Parathyroid adenoma (tissue), 2 donors: ENCODE results near the gene GTF2F2.

Experiments used
- H2AFZ ChIP-seq: fragments of 300-600 bp; sonication (generic); one replicate; pipeline ENCODE4 v1.7.0; 2017; ENCODE audit warnings: antibody characterized with exemption, mild to moderate bottlenecking
- H3K27ac ChIP-seq: fragments of 300-600 bp; sonication (generic); one replicate; pipeline ENCODE4 v1.7.0; 2017
- H3K27me3 ChIP-seq: fragments of 300-600 bp; sonication (generic); one replicate; pipeline ENCODE4 v1.7.0; 2017; ENCODE audit warnings: low read length; ENCODE audit not compliant: control insufficient read depth, insufficient read depth
- H3K36me3 ChIP-seq: fragments of 300-600 bp; sonication (generic); one replicate; pipeline ENCODE4 v1.7.0; 2017; ENCODE audit warnings: low read length; ENCODE audit not compliant: control insufficient read depth, insufficient read depth
- H3K4me1 ChIP-seq: fragments of 300-600 bp; sonication (generic); one replicate; pipeline ENCODE4 v1.7.0; 2017; ENCODE audit warnings: control low read depth
- H3K4me2 ChIP-seq: fragments of 300-600 bp; sonication (generic); one replicate; pipeline ENCODE4 v1.7.0; 2017; ENCODE audit warnings: low read length
- H3K4me3 ChIP-seq: fragments of 300-600 bp; sonication (generic); one replicate; pipeline ENCODE4 v1.7.0; 2017; ENCODE audit warnings: low read depth, low read length
- H3K79me2 ChIP-seq: fragments of 300-600 bp; sonication (generic); one replicate; pipeline ENCODE4 v1.7.0; 2017; ENCODE audit warnings: control low read depth
- H3K9ac ChIP-seq: fragments of 300-600 bp; sonication (generic); one replicate; pipeline ENCODE4 v1.7.0; 2017; ENCODE audit warnings: mild to moderate bottlenecking
- H3K9me3 ChIP-seq: fragments of 300-600 bp; sonication (generic); one replicate; pipeline ENCODE4 v1.7.0; 2017; ENCODE audit warnings: low read length; ENCODE audit not compliant: control insufficient read depth
- TF ChIP-seq, protein P1 (sequence below): fragments of 300-600 bp; sonication (generic); IDR thresholded peaks from one replicate; pipeline ENCODE4 v1.7.0; 2017; ENCODE audit warnings: antibody characterized with exemption, mild to moderate bottlenecking
- donor health status: primary hyperparathyroidism.

The GTF2F2 gene

GRCh38 chr13:45257638-45258333 is 137.5 kb downstream of the GTF2F2 start:
- no peaks in the 10 kb centered on the region for H3K36me3 ChIP-seq
- H3K9ac ChIP-seq, result no peak overlapping the region
- H3K79me2 ChIP-seq, result no peaks in the 10 kb centered on the region
- H3K4me1 ChIP-seq, result no peaks in the 10 kb centered on the region
- H3K4me2 ChIP-seq, result no peak overlapping the region
- H3K4me3 ChIP-seq, result no peak overlapping the region
- H3K27me3 ChIP-seq, result no peaks in the 10 kb centered on the region
- TF ChIP-seq, protein P1, sequence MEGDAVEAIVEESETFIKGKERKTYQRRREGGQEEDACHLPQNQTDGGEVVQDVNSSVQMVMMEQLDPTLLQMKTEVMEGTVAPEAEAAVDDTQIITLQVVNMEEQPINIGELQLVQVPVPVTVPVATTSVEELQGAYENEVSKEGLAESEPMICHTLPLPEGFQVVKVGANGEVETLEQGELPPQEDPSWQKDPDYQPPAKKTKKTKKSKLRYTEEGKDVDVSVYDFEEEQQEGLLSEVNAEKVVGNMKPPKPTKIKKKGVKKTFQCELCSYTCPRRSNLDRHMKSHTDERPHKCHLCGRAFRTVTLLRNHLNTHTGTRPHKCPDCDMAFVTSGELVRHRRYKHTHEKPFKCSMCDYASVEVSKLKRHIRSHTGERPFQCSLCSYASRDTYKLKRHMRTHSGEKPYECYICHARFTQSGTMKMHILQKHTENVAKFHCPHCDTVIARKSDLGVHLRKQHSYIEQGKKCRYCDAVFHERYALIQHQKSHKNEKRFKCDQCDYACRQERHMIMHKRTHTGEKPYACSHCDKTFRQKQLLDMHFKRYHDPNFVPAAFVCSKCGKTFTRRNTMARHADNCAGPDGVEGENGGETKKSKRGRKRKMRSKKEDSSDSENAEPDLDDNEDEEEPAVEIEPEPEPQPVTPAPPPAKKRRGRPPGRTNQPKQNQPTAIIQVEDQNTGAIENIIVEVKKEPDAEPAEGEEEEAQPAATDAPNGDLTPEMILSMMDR, result no peak
- no peaks in the 10 kb centered on the region for H3K9me3 ChIP-seq
- no peak overlapping the region for H3K27ac ChIP-seq
- no peak overlapping the region for H2AFZ ChIP-seq

DNA sequence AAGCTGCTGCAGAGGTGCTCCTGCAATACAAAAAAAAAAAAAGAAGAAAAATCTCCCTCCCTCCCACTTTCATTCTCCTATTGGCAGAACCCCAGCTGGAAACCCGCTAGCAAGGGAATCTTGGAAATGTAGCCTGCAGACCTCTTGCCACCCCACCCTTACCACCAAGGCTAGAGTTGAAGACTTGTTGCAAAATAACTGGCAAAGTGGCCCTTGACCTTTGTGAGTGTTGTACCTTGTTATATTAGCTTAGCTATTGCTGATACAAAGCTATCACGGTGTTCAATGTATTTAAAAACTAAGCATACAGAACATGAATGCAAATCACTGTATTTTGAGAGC is 138.0 kb downstream of the GTF2F2 start:
- no peak overlapping the region for H3K9ac ChIP-seq
- no peaks in the 10 kb centered on the region for H3K9me3 ChIP-seq
- no peak overlapping the region for H3K27ac ChIP-seq
- TF ChIP-seq, protein P1, result no peak
- no peaks in the 10 kb centered on the region for H3K4me1 ChIP-seq
- no peaks in the 10 kb centered on the region for H3K27me3 ChIP-seq
- H3K4me3 ChIP-seq, result no peak overlapping the region
- no peaks in the 10 kb centered on the region for H3K79me2 ChIP-seq
- H2AFZ ChIP-seq, result no peak overlapping the region
- H3K36me3 ChIP-seq, result no peaks in the 10 kb centered on the region
- no peak overlapping the region for H3K4me2 ChIP-seq

- Histone ChIP-seq H3K9ac (no peak overlapping the region), H3K4me1 (no peaks in the 10 kb centered on the region), H3K36me3 (no peaks in the 10 kb centered on the region), H3K27me3 (no peaks in the 10 kb centered on the region), H2AFZ (no peak overlapping the region), H3K4me2 (no peak overlapping the region), H3K4me3 (no peak overlapping the region), H3K79me2 (no peaks in the 10 kb centered on the region), H3K9me3 (no peaks in the 10 kb centered on the region), H3K27ac (no peak overlapping the region)
- TF ChIP-seq, protein P1, result no peak
Measured at GRCh38 chr13:45267215-45267614, 146.9 kb downstream of the GTF2F2 start.

GRCh38 chr13:45269204-45269603 is 148.9 kb downstream of the GTF2F2 start:
- Histone ChIP-seq H3K36me3 (no peaks in the 10 kb centered on the region), H3K4me2 (no peak overlapping the region), H2AFZ (no peak overlapping the region), H3K4me3 (no peak overlapping the region), H3K27me3 (no peaks in the 10 kb centered on the region), H3K4me1 (no peaks in the 10 kb centered on the region), H3K9me3 (no peaks in the 10 kb centered on the region), H3K79me2 (no peaks in the 10 kb centered on the region), H3K27ac (no peak overlapping the region), H3K9ac (no peak overlapping the region)
- TF ChIP-seq, protein P1, result no peak

DNA sequence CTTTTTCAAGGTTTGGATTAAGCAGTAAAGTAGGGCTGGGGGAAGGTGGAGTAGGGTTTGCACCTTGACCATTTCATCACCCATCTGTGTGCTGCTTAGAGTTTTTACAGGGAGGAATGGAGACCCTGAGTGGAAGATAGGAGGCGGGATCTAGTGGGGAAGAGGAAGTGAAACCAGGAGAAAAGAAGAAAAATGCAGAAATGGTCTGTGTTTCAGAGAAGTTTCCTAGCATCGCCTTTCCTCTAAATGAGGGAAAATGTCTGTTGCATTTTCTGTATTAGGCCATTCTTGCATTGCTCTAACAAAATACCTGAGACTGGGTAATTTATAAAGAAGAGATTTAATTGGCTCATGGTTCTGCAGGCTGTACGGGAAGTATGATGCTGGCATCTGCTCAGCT is 156.6 kb downstream of the GTF2F2 start:
- TF ChIP-seq, protein P1, result no peak
- no peaks in the 10 kb centered on the region for H3K27me3 ChIP-seq
- no peaks in the 10 kb centered on the region for H3K9me3 ChIP-seq
- H3K4me2 ChIP-seq, result no peak overlapping the region
- no peak overlapping the region for H3K27ac ChIP-seq
- no peak overlapping the region for H3K4me3 ChIP-seq
- H3K4me1 ChIP-seq, result no peaks in the 10 kb centered on the region
- no peak overlapping the region for H2AFZ ChIP-seq
- H3K79me2 ChIP-seq, result no peaks in the 10 kb centered on the region
- no peaks in the 10 kb centered on the region for H3K36me3 ChIP-seq
- H3K9ac ChIP-seq, result no peak overlapping the region
